Central memory CD8-positive, alpha-beta T cell (primary cell): ENCODE measurements around the gene NDST1.
"Not testable (repeated sequence)": the region's sequence is repeated elsewhere in the genome, so short reads cannot be mapped to it uniquely, and the experiment has no call there.

ENCODE experiments used
- ATAC-seq: fragments of 150-1000 bp; cut with Tn5 transposase; replicated peaks from 2 replicates; pipeline ENCODE4 v1.10.0; 2022; ENCODE audit warnings: mild to moderate bottlenecking, moderate FRiP score, moderate number of reproducible peaks; ENCODE audit not compliant: poor library complexity, severe bottlenecking; ENCODE audit errors: extremely low read depth
- DNase-seq, 2 donors: peaks; one replicate each; pipeline ENCODE4 v3.0.0; 2021; ENCODE audit warnings: low spot score in 2 of 2
- H3K27ac Mint-ChIP-seq: one replicate; pipeline ENCODE4 v1.8.0; 2022; ENCODE audit warnings: low read depth, mild to moderate bottlenecking, moderate library complexity, mixed read lengths
- H3K27me3 Mint-ChIP-seq: one replicate; pipeline ENCODE4 v1.8.0; 2022; ENCODE audit warnings: mixed read lengths
- H3K36me3 Mint-ChIP-seq: one replicate; pipeline ENCODE4 v1.8.0; 2022; ENCODE audit warnings: mild to moderate bottlenecking, moderate library complexity, mixed read lengths; ENCODE audit not compliant: insufficient read depth
- H3K4me1 Mint-ChIP-seq: one replicate; pipeline ENCODE4 v1.8.0; 2022; ENCODE audit warnings: mixed read lengths
- H3K4me3 Mint-ChIP-seq: one replicate; pipeline ENCODE4 v1.8.0; 2022; ENCODE audit warnings: mild to moderate bottlenecking, moderate library complexity, mixed read lengths
- H3K9me3 Mint-ChIP-seq: one replicate; pipeline ENCODE4 v1.8.0; 2022; ENCODE audit warnings: mixed read lengths

Gene NDST1

DNA sequence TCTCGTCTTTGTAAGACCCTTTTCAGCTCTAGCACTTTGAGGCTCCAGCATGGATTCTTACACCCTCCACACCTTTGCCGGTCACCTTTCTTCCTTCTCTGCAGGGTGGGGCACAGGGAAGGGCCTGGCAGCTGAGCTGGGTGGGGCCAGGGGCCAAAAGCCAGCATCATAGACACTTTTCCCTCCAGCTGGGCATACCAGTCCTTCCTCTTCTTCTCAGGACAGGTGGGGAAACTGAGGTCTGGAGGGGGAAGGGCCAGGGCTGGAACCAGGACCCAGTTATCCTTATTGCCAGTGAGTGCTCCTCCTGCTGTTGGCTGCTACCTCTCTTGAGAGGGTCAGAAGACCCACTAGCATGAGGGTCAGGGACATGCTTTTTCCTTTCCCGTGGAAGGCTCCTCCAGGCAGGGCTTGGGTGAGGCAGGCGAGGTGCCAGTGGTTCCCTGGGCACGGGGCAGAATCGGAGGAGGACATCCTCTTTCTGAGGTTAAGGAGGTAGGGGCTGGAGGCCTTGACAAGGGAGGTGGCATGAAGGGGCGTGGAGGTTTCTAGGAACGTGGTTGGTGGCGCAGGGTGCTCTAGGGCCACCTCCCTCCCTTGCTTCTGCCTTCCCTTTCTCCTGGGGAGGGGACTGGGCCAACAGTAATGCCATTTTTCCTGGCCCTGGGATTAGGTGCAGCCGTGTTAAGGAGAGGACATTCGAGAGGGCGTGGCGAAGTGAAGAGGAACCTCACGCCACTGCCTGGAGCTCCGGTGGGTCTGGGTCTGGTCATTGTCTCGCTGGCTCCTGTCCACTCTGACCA lies at the start of gene NDST1:
TSS of gene NDST1 (plus strand) at position 658 of the 803 bp plus-strand sequence. CDS start 13,124 bp downstream, outside the sequence.
- no peaks in the 10 kb centered on the region for H3K9me3 Mint-ChIP-seq
- DNase-seq (no peak), ATAC-seq (no peak)
- no peak within 1 kb of the TSS for H3K27ac Mint-ChIP-seq
- no peaks in the 10 kb centered on the region for H3K4me1 Mint-ChIP-seq
- no peaks in the 10 kb centered on the region for H3K27me3 Mint-ChIP-seq
- H3K4me3 Mint-ChIP-seq: no peak within 1 kb of the TSS
- H3K36me3 Mint-ChIP-seq: no peaks in the 10 kb centered on the region

DNA sequence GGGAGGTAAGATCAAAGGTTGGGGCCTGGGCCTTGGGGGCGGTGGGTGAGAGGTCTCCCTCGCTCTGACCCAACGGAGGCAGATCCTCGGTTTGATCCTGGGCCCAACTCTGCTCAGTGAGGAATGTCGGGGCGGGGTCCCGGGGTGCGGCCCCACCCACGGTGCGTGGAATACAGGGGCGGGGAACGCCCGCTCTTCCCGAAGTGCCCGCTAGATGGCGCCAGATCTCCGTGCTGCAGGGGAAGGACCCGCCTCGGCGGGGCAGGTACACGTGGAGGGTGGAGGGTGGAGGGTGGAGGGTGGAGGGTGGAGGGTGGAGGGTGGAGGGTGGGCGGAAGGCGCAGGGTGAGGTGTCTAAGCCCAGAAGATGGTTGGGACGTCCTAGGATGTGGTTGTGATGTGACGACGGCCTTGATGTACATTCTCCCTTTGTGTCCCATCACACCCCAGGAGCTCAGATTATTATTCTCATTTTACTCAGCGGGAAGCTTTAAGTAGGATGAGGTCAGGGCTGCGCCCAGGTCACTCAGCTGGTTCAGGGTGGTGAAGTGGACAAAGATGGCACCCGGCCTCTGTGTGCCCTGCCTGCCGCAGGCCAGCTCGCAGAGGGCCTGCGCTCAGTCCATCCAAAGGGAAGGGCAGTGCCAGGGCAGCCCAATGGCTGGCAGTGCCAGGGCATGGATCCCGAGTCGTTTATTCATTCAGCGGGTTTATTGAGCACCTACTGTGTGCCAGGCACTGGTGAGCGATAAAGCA lies 49.0 kb upstream of the NDST1 start:
- H3K4me1 Mint-ChIP-seq: peaks cover 17% of the 10 kb centered on the region
- H3K27ac Mint-ChIP-seq: peak overlapping the region; percentile 56
- H3K9me3 Mint-ChIP-seq: no peaks in the 10 kb centered on the region
- H3K36me3 Mint-ChIP-seq: peaks cover 2% of the 10 kb centered on the region
- no peak overlapping the region for H3K4me3 Mint-ChIP-seq
- peak; percentile 92 for ATAC-seq
- no peaks in the 10 kb centered on the region for H3K27me3 Mint-ChIP-seq
- DNase-seq: peak; percentile 77 to 90

DNA sequence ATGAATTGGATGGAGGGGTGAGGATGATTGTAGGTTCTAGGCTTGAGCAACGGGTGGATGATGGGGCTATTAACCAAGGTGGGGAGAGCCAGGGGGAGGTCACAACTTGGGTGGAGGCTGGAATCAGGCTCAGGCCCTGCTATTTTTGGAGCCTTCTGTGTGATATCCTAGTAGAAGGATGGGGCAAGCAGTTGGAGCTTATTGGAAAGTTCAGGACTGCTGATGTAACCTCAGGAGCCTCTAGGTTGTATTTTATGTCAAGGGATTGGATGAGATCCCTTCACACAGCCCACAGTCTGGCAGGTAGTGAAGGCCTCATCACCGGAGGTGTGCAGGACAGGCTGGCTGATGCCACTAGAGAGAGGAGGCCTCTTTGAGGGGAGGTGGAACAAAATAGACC lies 47.1 kb upstream of the NDST1 start:
- no peak overlapping the region for H3K4me3 Mint-ChIP-seq
- H3K36me3 Mint-ChIP-seq: peaks cover 2% of the 10 kb centered on the region
- peaks cover 17% of the 10 kb centered on the region for H3K4me1 Mint-ChIP-seq
- no peaks in the 10 kb centered on the region for H3K9me3 Mint-ChIP-seq
- no peak overlapping the region for H3K27ac Mint-ChIP-seq
- H3K27me3 Mint-ChIP-seq: no peaks in the 10 kb centered on the region
- no peak for DNase-seq
- ATAC-seq: no peak

DNA sequence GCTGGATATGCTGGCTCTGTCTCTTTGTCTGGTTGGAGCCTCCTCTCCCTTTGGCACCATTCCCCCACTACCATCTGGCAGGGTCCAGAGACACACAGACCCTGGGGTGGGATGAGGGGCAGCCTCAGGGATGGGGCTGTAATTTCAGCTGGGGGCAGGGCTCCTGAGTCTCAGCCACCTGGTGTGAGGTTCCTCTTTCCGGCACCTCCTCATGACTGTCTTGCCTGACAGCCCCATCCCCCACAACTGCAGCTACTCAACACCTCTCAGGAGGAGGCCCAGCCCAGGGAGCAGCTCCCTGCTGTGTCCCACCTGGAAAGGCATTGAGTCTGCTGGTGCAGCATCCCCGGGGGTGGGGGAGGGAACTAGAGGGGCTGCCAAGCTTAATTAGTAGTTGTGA lies 46.7 kb upstream of the NDST1 start:
- Mint-ChIP-seq H3K36me3 (peaks cover 2% of the 10 kb centered on the region), H3K9me3 (no peaks in the 10 kb centered on the region), H3K4me1 (peaks cover 17% of the 10 kb centered on the region), H3K27ac (peak overlapping the region; percentile 38), H3K4me3 (no peak overlapping the region), H3K27me3 (peaks cover 3% of the 10 kb centered on the region)
- no peak for DNase-seq
- no peak for ATAC-seq

DNA sequence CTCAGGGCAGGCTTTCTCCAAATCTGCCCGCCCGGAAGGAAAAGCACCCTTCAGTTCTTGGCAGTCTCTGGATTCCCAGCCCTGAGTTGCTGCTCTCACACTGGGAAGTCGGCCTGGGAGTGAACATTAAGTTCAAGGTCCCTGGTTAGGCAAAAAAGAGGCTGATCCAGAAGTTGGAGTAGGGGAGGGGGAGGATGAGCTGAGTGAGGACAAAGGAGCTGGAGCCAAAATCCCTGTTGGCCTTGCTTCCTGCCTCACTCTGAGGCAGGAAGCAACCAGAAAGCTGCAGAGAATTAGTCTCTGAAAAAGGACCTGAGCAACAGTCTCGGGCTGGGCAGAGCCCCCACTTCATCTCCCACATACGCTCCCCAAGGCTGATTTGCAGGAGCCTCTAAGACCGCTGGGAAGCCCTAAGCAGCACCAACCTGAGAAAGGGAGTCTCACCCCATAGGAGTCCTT lies 43.3 kb upstream of the NDST1 start:
- Mint-ChIP-seq H3K4me3 (no peak overlapping the region), H3K36me3 (peaks cover 2% of the 10 kb centered on the region), H3K27me3 (peaks cover 9% of the 10 kb centered on the region), H3K27ac (no peak overlapping the region), H3K9me3 (no peaks in the 10 kb centered on the region), H3K4me1 (no peaks in the 10 kb centered on the region)
- no peak for ATAC-seq
- no peak for DNase-seq

DNA sequence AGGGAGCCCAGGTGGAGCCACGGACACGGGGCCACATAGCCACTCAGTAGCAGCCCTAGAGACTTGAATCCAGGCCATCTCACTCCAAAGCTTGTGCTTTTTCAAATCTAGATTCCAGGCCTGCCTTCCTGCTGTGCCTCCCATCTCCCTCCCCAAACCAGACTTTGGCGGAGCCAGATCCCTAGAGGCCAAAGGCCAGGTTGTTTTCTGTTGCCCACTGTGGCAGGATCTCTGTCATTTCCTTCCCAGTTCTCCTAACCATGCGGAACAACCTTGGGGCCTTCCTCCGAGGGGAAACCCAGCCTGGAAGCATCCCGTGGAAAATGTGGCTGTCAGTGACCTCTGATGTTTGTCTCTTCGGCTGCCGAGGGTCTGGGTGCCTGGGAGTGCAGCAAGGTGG lies 42.0 kb upstream of the NDST1 start:
- ATAC-seq: no peak
- peaks cover 9% of the 10 kb centered on the region for H3K27me3 Mint-ChIP-seq
- DNase-seq: no peak
- H3K4me1 Mint-ChIP-seq: no peaks in the 10 kb centered on the region
- H3K4me3 Mint-ChIP-seq: no peak overlapping the region
- H3K27ac Mint-ChIP-seq: no peak overlapping the region
- no peaks in the 10 kb centered on the region for H3K9me3 Mint-ChIP-seq
- H3K36me3 Mint-ChIP-seq: peaks cover 2% of the 10 kb centered on the region

DNA sequence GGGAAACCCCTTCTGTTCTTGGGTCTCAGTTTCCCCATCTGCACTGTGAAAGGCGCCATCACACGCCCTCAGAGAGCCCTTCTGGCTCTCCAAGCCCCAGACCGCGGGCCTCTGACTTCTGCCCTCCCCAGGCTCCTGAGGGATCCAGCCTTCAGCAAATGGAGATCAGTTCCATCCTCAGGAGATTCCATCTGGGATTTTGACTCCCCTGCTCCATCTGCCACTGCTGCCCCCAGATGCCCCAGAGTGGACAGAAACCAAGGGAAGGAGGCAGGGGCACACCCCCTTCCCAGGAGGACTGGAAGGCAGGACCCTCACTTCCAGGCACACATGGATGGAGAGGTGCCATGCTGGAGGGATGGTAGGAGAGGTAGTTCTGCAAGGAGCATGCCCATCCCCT lies 39.7 kb upstream of the NDST1 start:
- H3K27ac Mint-ChIP-seq: no peak overlapping the region
- no peak overlapping the region for H3K4me3 Mint-ChIP-seq
- peaks cover 17% of the 10 kb centered on the region for H3K27me3 Mint-ChIP-seq
- DNase-seq (no peak), ATAC-seq (no peak)
- H3K4me1 Mint-ChIP-seq: no peaks in the 10 kb centered on the region
- H3K36me3 Mint-ChIP-seq: peaks cover 4% of the 10 kb centered on the region
- H3K9me3 Mint-ChIP-seq: no peaks in the 10 kb centered on the region

DNA sequence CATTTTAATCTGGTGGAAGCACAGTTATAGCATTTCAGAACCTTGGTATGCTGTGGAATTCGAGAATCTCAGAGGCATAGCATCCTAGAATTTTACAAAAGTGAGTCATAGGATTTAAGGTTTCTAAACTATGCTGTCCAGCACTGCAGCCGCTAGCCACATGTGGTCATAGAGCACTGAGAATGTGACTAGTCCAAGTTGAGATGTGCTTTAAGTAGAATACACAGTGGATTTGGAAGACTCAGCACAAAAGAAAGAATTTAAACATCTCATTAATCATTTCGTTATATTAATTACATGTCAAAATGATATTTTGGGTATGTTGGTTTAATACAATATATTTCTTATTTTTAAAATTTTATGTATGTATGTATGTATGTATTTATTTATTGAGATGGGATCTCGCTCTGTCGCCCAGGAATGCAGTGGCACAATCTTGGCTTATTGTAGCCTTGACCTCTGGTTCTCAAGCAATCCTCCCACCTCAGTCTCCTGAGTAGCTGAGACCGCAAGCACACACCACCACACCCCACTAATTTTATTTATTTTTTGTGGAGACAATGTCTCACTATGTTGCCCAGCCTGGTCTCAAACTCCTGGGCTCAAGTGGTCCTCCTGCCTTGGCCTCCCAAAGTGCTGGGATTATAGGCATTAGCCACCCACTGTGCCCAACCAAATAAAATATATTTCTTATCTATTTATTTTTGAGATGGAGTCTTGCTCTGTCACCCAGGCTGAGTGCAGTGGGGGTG lies 38.0 kb upstream of the NDST1 start:
- Mint-ChIP-seq H3K27me3 (peaks cover 33% of the 10 kb centered on the region), H3K9me3 (no peaks in the 10 kb centered on the region), H3K36me3 (peaks cover 2% of the 10 kb centered on the region), H3K4me3 (no peak overlapping the region), H3K4me1 (no peaks in the 10 kb centered on the region), H3K27ac (no peak overlapping the region)
- no peak for ATAC-seq
- no peak for DNase-seq

DNA sequence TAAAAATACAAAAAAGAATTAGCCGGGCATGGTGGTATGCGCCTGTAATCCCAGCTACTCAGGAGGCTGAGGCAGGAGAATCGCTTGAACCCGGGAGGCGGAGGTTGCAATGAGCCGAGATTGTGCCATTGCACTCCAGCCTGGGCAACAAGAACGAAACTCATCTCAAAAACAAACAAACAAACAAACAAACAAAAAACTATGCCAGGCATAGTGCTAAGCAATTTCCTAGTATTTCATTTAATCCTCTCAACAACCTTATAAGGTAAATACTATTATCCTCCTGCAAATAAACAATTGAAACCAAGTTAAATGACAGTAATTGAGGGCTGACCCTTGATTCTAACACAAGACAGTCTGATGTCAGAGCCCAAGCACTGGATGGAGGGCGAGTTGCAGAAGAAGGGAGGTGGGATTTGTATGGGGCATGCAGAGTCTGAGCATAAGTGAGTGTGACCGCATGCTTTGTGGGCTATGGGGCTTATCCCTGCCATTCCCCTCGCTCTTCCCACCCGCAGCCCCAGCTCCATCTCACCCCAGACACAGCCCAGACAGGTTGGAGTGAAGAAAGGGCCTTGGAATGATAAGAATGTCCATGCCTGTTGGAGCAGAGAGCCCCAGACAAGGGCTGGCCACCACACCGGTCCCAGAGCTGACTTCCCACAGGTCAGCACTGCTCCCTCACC lies 34.1 kb upstream of the NDST1 start:
- H3K36me3 Mint-ChIP-seq: peaks cover 2% of the 10 kb centered on the region
- H3K27ac Mint-ChIP-seq: no peak overlapping the region
- ATAC-seq: no peak
- H3K4me1 Mint-ChIP-seq: no peaks in the 10 kb centered on the region
- no peak overlapping the region for H3K4me3 Mint-ChIP-seq
- no peaks in the 10 kb centered on the region for H3K9me3 Mint-ChIP-seq
- peaks cover 34% of the 10 kb centered on the region for H3K27me3 Mint-ChIP-seq
- no peak for DNase-seq

DNA sequence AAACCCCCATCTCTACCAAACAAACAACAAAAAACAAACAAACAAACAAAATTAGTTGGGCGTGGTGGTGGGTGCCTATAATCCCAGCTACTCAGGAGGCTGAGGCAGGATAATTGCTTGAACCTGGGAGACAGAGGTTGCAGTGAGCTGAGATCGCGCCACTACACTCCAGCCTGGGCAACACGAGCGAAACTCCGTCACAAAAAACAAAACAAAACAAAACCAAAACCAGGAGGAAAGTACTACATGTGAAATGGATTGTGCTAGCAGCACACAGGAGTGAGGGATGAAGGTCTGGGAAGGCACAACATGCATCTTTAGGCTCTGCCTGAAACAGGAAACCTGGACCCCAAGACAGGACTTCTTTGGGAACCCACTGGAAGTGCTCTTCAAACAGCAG lies 31.4 kb upstream of the NDST1 start:
- H3K4me3 Mint-ChIP-seq, H3K36me3 Mint-ChIP-seq, H3K9me3 Mint-ChIP-seq, H3K4me1 Mint-ChIP-seq, DNase-seq, ATAC-seq, H3K27ac Mint-ChIP-seq: not testable (repeated sequence)
- peaks cover 34% of the 10 kb centered on the region for H3K27me3 Mint-ChIP-seq

DNA sequence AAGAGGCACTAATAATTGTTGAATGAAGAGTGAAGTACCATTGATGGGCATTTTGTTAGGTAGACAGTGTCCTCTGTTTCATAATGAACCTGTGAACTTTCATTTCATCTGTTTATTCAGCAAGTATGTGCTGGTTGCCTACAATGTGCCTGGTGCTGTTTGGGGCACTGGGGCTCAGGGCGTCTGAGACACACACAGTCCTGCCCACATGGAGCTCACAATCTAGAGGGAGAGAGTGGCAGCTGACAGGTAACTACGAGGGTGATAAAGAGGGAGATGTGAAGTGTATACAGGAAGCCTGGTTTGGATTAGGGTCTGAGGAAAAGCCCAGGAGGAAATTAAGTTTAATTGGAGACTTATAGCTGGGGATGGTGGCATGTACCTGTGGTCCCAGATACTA lies 28.5 kb upstream of the NDST1 start:
- DNase-seq (no peak), ATAC-seq (no peak)
- Mint-ChIP-seq H3K4me3 (no peak overlapping the region), H3K27ac (no peak overlapping the region), H3K9me3 (no peaks in the 10 kb centered on the region), H3K27me3 (peaks cover 21% of the 10 kb centered on the region), H3K36me3 (peaks cover 3% of the 10 kb centered on the region), H3K4me1 (no peaks in the 10 kb centered on the region)

DNA sequence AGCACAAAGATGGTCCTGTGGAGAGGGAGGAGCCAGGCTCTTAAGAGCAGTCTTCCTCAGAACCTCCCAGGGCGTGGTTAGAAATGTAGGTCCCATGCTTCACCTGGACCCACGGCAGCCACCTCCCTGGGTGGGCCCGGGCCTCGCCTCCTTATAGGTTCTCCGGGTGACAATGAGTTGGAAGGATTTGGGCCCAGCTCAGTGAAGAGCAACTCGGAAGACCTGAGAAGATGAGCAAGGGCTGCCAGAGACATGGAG lies 26.3 kb upstream of the NDST1 start:
- Mint-ChIP-seq H3K27ac (no peak overlapping the region), H3K27me3 (peaks cover 9% of the 10 kb centered on the region), H3K4me3 (no peak overlapping the region), H3K4me1 (no peaks in the 10 kb centered on the region), H3K9me3 (no peaks in the 10 kb centered on the region), H3K36me3 (peaks cover 11% of the 10 kb centered on the region)
- no peak for ATAC-seq
- no peak for DNase-seq
